ENCODE results near the gene MRS2. TPM values are rescaled to one million over a fixed set of nuclear protein-coding genes. Genes with fewer than 3 reads are reported as not detected.

Gene MRS2
- total RNA-seq, 4 donors from 2014 or later = 22.1 to 39.7 (median 29.9) TPM

DNA sequence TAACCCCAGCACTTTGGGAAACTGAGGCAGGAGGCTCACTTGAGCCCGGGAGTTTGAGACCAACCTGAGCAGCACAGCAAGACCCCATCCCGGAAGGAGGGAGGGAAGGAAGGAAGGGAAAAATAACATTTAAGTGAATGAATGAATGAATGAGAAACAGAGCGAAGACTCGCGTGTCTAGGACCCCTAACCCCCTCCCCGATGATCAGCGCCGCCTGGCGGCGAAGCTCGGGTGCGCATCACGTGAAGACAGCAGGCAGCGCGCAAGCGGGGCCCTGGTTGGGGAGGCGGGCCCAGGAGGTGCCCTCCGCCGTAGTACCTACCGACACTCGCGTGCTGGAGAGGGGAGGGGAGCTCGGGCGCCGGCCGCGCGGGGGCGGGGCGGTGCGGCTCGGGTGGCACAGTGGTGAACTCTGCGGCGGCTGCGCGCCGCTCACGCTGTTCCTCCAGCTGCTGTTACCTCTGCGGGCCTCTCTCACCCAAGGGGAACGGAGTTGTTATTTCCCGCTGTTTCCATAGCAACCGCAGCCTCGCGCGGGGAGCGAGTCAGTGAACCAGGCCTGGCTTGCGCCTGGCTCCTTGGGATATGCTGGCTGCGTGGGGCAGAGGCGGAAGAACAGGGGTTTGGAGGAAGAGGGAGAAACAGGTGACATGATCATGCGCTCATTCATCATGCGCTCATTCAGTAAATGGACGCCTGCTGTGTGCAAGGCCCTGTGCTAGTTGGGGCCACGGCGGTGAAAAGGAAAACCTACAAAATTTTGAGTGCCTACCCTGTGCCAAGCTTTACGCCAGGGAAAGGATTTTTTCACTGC is 42.9 kb upstream of the MRS2 start:
- TF ChIP-seq, protein P1, sequence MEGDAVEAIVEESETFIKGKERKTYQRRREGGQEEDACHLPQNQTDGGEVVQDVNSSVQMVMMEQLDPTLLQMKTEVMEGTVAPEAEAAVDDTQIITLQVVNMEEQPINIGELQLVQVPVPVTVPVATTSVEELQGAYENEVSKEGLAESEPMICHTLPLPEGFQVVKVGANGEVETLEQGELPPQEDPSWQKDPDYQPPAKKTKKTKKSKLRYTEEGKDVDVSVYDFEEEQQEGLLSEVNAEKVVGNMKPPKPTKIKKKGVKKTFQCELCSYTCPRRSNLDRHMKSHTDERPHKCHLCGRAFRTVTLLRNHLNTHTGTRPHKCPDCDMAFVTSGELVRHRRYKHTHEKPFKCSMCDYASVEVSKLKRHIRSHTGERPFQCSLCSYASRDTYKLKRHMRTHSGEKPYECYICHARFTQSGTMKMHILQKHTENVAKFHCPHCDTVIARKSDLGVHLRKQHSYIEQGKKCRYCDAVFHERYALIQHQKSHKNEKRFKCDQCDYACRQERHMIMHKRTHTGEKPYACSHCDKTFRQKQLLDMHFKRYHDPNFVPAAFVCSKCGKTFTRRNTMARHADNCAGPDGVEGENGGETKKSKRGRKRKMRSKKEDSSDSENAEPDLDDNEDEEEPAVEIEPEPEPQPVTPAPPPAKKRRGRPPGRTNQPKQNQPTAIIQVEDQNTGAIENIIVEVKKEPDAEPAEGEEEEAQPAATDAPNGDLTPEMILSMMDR (IDR thresholded peaks at IDR 0.05; ENCODE audit: low read depth) = no peak

DNA sequence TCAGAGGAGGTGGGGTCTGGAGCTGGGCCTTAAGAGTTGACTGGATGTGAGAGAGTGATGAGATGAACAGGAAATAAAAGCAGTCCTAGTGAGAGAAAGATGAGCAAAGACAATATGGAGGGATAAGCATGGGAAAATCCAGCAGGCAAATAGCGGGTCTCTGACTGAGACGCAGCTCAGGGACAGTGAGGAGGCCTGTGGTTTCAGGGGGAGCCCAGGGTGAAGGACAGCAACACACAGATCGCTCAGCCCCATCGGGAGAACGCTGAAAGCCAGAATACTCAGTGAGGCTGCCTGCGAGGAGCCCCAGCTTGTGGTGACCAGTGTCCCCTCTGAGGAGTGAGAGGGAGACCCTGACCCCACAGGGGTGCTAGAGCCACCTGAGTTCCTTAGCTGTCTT is 28.1 kb upstream of the MRS2 start:
- TF ChIP-seq, protein P1 (IDR thresholded peaks at IDR 0.05; ENCODE audit: low read depth) = no peak

DNA sequence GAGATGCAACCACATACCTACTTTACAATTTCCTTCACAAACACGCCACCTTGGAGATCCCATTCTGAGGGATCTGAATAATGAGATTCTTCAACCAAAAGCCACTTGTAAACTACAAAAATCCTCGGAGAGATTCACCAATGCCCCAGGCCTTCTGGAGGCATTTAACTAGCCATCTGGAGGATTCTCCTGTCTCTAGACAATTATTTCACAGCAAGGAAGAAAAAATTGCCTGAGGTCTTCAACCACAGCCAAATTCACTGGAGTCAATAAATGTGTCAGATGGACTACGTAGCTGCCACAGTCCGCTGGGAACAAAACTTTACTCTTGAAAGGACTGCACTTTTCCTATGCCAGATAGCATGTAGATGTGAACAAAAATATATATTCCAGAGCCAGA is 25.9 kb upstream of the MRS2 start:
- TF ChIP-seq, protein P1 (IDR thresholded peaks at IDR 0.05; ENCODE audit: low read depth) = no peak

DNA sequence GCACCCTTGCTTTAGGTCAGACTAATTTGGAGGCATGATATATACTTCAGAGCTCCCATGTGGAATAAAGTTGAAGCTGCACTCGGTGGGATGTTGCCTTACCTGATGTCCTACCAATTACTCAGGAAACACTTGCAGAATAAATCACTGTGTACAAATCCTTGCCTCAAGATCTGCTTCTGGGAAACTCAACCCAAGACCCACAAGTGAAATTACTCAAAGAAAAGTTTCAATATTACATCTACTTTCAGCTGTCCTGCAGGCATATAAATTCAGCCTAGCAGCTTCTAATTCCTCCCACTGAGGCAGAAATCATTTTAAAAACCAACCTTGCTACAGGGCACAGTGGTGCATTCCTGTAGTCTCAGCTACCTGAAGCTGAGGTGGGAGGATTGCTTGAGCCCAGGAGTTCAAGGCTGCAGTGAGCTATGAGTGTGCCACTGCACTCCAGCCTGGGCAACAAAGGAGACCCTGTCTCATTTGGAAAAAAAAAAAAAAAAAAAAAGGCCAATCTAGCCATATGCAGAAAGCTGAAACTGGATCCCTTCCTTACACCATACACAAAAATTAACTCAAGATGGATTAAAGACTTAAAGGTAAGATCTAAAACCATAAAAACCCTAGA is 24.2 kb upstream of the MRS2 start:
- TF ChIP-seq, protein P1 (IDR thresholded peaks at IDR 0.05; ENCODE audit: low read depth) = no peak

DNA sequence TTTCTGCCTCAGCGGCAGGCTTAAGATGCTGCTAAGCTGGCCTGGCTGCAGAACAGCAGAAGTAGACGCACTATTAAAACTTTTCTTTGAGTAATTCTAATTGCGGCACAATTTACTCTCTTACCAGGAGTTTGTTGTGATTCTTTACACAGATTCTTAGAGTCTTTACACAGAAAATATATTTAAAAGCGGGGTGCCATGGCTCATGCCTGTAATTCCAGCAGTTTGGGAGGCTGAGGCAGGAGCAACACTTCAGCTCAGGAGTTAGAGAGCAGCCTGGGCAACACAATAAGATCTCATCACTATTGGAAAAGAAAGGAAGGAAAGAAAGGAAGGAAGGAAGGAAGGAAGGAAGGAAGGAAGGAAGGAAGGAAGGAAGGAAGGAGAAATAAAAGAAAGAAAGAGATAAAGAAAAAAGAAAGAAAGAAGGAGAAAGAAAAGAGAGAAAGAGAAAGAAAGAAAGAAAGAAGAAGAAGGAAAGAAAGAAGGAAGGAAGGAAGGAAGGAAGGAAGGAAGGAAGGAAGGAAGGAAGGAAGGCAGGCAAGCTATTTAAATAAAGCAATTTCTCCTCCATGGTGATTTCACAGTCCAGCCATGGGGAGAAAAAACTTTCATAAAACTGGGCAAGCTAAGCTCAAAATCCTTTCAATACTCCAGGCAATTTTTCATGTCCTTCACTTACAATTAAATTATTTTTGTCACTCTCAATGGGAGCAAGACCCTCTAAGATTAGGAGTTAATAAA is 21.1 kb upstream of the MRS2 start:
- TF ChIP-seq, protein P1 (IDR thresholded peaks at IDR 0.05; ENCODE audit: low read depth) = no peak

DNA sequence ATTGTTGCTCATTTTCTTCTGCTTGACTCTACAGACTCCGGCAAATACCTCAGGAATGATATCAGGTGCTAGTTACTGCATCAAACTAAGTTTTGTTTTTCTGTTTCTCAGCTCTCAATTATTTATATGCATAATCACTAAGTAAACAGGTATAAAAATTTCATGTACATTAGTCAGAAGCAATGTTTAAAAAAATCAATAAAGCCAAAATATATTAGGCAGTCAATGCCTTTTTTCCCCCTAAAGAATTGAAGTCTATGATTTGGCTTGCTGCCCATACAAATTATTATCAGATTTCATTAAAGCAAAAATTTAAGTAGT is 20.6 kb upstream of the MRS2 start:
- TF ChIP-seq, protein P1 (IDR thresholded peaks at IDR 0.05; ENCODE audit: low read depth) = no peak
